Measurements from ENCODE around the gene PTPRN2.

DNA sequence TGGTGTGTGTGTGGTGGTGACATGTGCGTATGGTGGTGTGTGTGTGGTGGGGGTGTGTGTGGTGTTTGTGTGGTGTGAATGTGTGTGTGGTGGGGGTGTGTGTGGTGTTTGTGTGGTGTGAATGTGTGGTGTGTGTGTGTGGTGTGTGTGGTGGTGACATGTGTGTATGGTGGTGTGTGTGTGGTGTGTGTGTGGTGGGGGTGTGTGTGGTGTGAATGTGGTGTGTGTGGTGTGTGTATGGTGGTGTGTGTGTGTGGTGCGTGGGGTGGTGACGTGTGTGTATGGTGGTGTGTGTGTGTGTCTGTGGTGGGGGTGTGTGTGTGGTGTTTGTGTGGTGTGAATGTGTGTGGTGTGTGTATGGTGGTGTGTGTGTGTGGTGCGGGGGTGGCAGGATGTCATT is 797.7 kb downstream of the PTPRN2 start:
- TF ChIP-seq KDM1A (IDR thresholded peaks at IDR 0.05; ENCODE audit: borderline replicate concordance, low read length) (no peak), SIN3A (conservative IDR thresholded peaks at IDR 0.05 in 1 of 2, IDR thresholded peaks at IDR 0.05 in 1 of 2; ENCODE audit: low read depth in 1 of 2, low read length in 2 of 2) (no peak)
- TF ChIP-seq, protein P1, sequence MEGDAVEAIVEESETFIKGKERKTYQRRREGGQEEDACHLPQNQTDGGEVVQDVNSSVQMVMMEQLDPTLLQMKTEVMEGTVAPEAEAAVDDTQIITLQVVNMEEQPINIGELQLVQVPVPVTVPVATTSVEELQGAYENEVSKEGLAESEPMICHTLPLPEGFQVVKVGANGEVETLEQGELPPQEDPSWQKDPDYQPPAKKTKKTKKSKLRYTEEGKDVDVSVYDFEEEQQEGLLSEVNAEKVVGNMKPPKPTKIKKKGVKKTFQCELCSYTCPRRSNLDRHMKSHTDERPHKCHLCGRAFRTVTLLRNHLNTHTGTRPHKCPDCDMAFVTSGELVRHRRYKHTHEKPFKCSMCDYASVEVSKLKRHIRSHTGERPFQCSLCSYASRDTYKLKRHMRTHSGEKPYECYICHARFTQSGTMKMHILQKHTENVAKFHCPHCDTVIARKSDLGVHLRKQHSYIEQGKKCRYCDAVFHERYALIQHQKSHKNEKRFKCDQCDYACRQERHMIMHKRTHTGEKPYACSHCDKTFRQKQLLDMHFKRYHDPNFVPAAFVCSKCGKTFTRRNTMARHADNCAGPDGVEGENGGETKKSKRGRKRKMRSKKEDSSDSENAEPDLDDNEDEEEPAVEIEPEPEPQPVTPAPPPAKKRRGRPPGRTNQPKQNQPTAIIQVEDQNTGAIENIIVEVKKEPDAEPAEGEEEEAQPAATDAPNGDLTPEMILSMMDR (IDR thresholded peaks at IDR 0.05; ENCODE audit: control extremely low read depth in 1 of 3, insufficient read depth in 1 of 3, low read depth in 1 of 3, low read length in 3 of 3): no peak

Data from H1 (cell line).